Measurements from ENCODE around the gene RPS6KA2. TPM values are rescaled to one million over a fixed set of nuclear protein-coding genes. Genes with fewer than 3 reads are reported as not detected.

Gene RPS6KA2
- total RNA-seq, 1 experiment from 2014 or later = 4.1 TPM

- intact Hi-C loops (cut with micrococcal nuclease; ENCODE audit: unreplicated experiment) (no loop called here), in situ Hi-C loops (cut with HindIII; ENCODE audit: low pct_unique_long_range_greater_than_20kb, low sequenced_read_pairs) (no loop called here)
- no peaks in the 10 kb centered on the region for H3K4me1 ChIP-seq (ENCODE audit: control insufficient read depth, insufficient read depth, low read length)
- BruUV-seq (replicated peaks) = no TSS peak
- POLR2A ChIA-PET = interaction anchor here (0.6 kb wide), 1 partner anchor 215 kb away, joined by 4 read pairs; no protein-coding TSS in a partner anchor
- no peaks in the 10 kb centered on the region for H3K9me3 ChIP-seq (ENCODE audit: control insufficient read depth, insufficient read depth, low read depth, low read length)
- DNase-seq (ENCODE audit: low read depth, low spot score) (no peak), ATAC-seq (no peak)
- no peaks in the 10 kb centered on the region for H3K36me3 ChIP-seq (ENCODE audit: control insufficient read depth, insufficient read depth, low read length)
- no peaks in the 10 kb centered on the region for H3K27me3 ChIP-seq (ENCODE audit: control insufficient read depth, insufficient read depth, low read length)
- no peak overlapping the region for H3K27ac ChIP-seq (ENCODE audit: low read length)
- no peak overlapping the region for H3K4me3 ChIP-seq (ENCODE audit: low read depth in 2 of 2, low read length in 2 of 2)
- TF ChIP-seq CTCF (IDR thresholded peaks at IDR 0.05) (no peak), POLR2AphosphoS5 (IDR thresholded peaks at IDR 0.05; ENCODE audit: low read depth, low read length) (no peak), TCF7L2 (IDR thresholded peaks at IDR 0.05; ENCODE audit: low read depth, low read length) (no peak), REST (IDR thresholded peaks at IDR 0.05; ENCODE audit: insufficient read depth in 1 of 2, low read depth in 2 of 2, low read length in 1 of 2) (no peak), SIN3A (IDR thresholded peaks at IDR 0.05; ENCODE audit: borderline replicate concordance, insufficient read depth, low read depth, low read length) (no peak)
- CTCF ChIA-PET = no interaction called here
These were observed 11.8 kb downstream of the RPS6KA2 start for GRCh38 chr6:166615059-166615770.

GRCh38 chr6:166614589-166614988 is 12.5 kb downstream of the RPS6KA2 start:
- ATAC-seq = no peak
- ChIA-PET CTCF (interaction anchor here (0.5 to 0.6 kb wide), 2 partner anchors 73 to 292 kb away, joined by 3 to 8 read pairs; no protein-coding TSS in a partner anchor), POLR2A (no interaction called here)
- no peaks in the 10 kb centered on the region for H3K36me3 ChIP-seq (ENCODE audit: control insufficient read depth, insufficient read depth, low read length)
- intact Hi-C loops (cut with micrococcal nuclease; ENCODE audit: unreplicated experiment) = no loop called here
- no TSS peak for BruUV-seq (replicated peaks)
- H3K4me3 ChIP-seq (ENCODE audit: low read depth in 2 of 2, low read length in 2 of 2) = no peak overlapping the region
- H3K27ac ChIP-seq (ENCODE audit: low read length) = no peak overlapping the region
- no peak for TF ChIP-seq POLR2AphosphoS5 (IDR thresholded peaks at IDR 0.05; ENCODE audit: low read depth, low read length)
- TF ChIP-seq TCF7L2 (IDR thresholded peaks at IDR 0.05; ENCODE audit: low read depth, low read length) = no peak
- TF ChIP-seq CTCF (IDR thresholded peaks at IDR 0.05) = no peak
- no peak for TF ChIP-seq REST (IDR thresholded peaks at IDR 0.05; ENCODE audit: insufficient read depth in 1 of 2, low read depth in 2 of 2, low read length in 1 of 2)
- no peak for TF ChIP-seq SIN3A (IDR thresholded peaks at IDR 0.05; ENCODE audit: borderline replicate concordance, insufficient read depth, low read depth, low read length)
- no peak for DNase-seq (ENCODE audit: low read depth, low spot score)
- no peaks in the 10 kb centered on the region for H3K9me3 ChIP-seq (ENCODE audit: control insufficient read depth, insufficient read depth, low read depth, low read length)
- H3K27me3 ChIP-seq (ENCODE audit: control insufficient read depth, insufficient read depth, low read length) = no peaks in the 10 kb centered on the region
- in situ Hi-C loops (cut with HindIII; ENCODE audit: low pct_unique_long_range_greater_than_20kb, low sequenced_read_pairs) = no loop called here
- no peaks in the 10 kb centered on the region for H3K4me1 ChIP-seq (ENCODE audit: control insufficient read depth, insufficient read depth, low read length)

Data from Panc1 (cell line).